OCI-LY1 (cell line): ENCODE measurements around the gene MED27.

Source experiments
- H2AFZ ChIP-seq: fragments of 200-600 bp; sonication (generic), shearing (Covaris generic); 2 replicates; pipeline ENCODE4 v1.6.0; 2014; ENCODE audit warnings: antibody characterized with exemption, mild to moderate bottlenecking, low read length
- H3F3A ChIP-seq: fragments of 200-600 bp; sonication (generic), shearing (Covaris generic); 2 replicates; pipeline ENCODE4 v1.6.0; 2014; ENCODE audit warnings: mild to moderate bottlenecking, antibody characterized with exemption, low read length, moderate library complexity; ENCODE audit not compliant: insufficient read depth
- H3K27ac ChIP-seq: fragments of 200-600 bp; sonication (generic); 2 replicates; pipeline ENCODE4 v1.5.1; 2014; ENCODE audit warnings: low read length, mixed run types, mild to moderate bottlenecking, low read depth; ENCODE audit not compliant: poor library complexity, severe bottlenecking
- H3K27me3 ChIP-seq: fragments of 200-600 bp; sonication (generic); 2 replicates; pipeline ENCODE4 v1.6.0; 2014; ENCODE audit warnings: antibody characterized with exemption, mild to moderate bottlenecking, low read length, moderate library complexity; ENCODE audit not compliant: insufficient read depth
- H3K36me3 ChIP-seq: fragments of 200-600 bp; sonication (generic); 2 replicates; pipeline ENCODE4 v1.6.1; 2014; ENCODE audit warnings: mild to moderate bottlenecking, antibody characterized with exemption, low read length, moderate library complexity, mixed read lengths; ENCODE audit not compliant: insufficient read depth
- H3K4me1 ChIP-seq: fragments of 200-600 bp; sonication (generic); 2 replicates; pipeline ENCODE4 v1.5.1; 2014; ENCODE audit warnings: mild to moderate bottlenecking, low read length, moderate library complexity; ENCODE audit not compliant: insufficient read depth, severe bottlenecking
- H3K4me2 ChIP-seq: fragments of 200-600 bp; sonication (generic), shearing (Covaris generic); 2 replicates; pipeline ENCODE4 v1.6.1; 2014; ENCODE audit warnings: low read length
- H3K4me3 ChIP-seq: fragments of 200-600 bp; sonication (generic); 2 replicates; pipeline ENCODE4 v1.5.1; 2014; ENCODE audit warnings: low read length, low read depth, mild to moderate bottlenecking, mixed read lengths; ENCODE audit not compliant: poor library complexity, severe bottlenecking
- H3K79me2 ChIP-seq: fragments of 200-600 bp; shearing (Covaris generic); 2 replicates; pipeline ENCODE4 v1.6.1; 2016; ENCODE audit warnings: mixed run types, low read length, mixed read lengths; ENCODE audit not compliant: insufficient read depth
- H3K9ac ChIP-seq: fragments of 200-600 bp; sonication (generic), shearing (Covaris generic); 2 replicates; pipeline ENCODE4 v1.6.1; 2014; ENCODE audit warnings: mild to moderate bottlenecking, low read length, mixed read lengths
- H3K9me2 ChIP-seq: fragments of 200-600 bp; sonication (generic), shearing (Covaris generic); 2 replicates; pipeline ENCODE4 v1.6.1; 2014; ENCODE audit warnings: low read depth, mild to moderate bottlenecking, low read length, mixed read lengths
- H3K9me3 ChIP-seq: fragments of 200-600 bp; shearing (Covaris generic); 2 replicates; pipeline ENCODE4 v1.6.1; 2014; ENCODE audit warnings: low read length, mixed read lengths
- H4K20me1 ChIP-seq: fragments of 200-600 bp; sonication (generic), shearing (Covaris generic); 2 replicates; pipeline ENCODE4 v1.6.0; 2016; ENCODE audit warnings: mild to moderate bottlenecking, low read length; ENCODE audit not compliant: insufficient read depth
- CTCF ChIP-seq: fragments of 200-600 bp; sonication (generic), shearing (Covaris generic); IDR thresholded peaks from 2 replicates; pipeline ENCODE4 v1.5.1; 2017; ENCODE audit warnings: mild to moderate bottlenecking, antibody characterized with exemption, low read length, moderate library complexity, mixed read lengths
- EZH2 ChIP-seq: fragments of 200-600 bp; sonication (generic), shearing (Covaris generic); IDR thresholded peaks from 2 replicates; pipeline ENCODE4 v1.8.0; 2017; ENCODE audit warnings: borderline replicate concordance, mixed run types, mild to moderate bottlenecking, antibody characterized with exemption, low read length, moderate library complexity, mixed read lengths

The MED27 gene

GRCh38 chr9:131963072-131964030 lies 116.3 kb downstream of the MED27 start:
- H3K9me2 ChIP-seq: no peaks in the 10 kb centered on the region
- no peak overlapping the region for H3K27ac ChIP-seq
- H4K20me1 ChIP-seq: no peaks in the 10 kb centered on the region
- no peaks in the 10 kb centered on the region for H3K36me3 ChIP-seq
- H3F3A ChIP-seq: no peaks in the 10 kb centered on the region
- no peaks in the 10 kb centered on the region for H3K9me3 ChIP-seq
- no peak overlapping the region for H3K9ac ChIP-seq
- H3K4me2 ChIP-seq: no peak overlapping the region
- no peaks in the 10 kb centered on the region for H3K79me2 ChIP-seq
- TF ChIP-seq CTCF: no peak
- TF ChIP-seq EZH2: no peak
- H3K4me3 ChIP-seq: no peak overlapping the region
- no peaks in the 10 kb centered on the region for H3K27me3 ChIP-seq
- no peak overlapping the region for H2AFZ ChIP-seq
- no peaks in the 10 kb centered on the region for H3K4me1 ChIP-seq

GRCh38 chr9:131961496-131961880 lies 118.2 kb downstream of the MED27 start:
- no peak overlapping the region for H2AFZ ChIP-seq
- no peaks in the 10 kb centered on the region for H3K4me1 ChIP-seq
- no peak overlapping the region for H3K27ac ChIP-seq
- H3F3A ChIP-seq: no peaks in the 10 kb centered on the region
- H3K9me2 ChIP-seq: no peaks in the 10 kb centered on the region
- no peak overlapping the region for H3K4me2 ChIP-seq
- H4K20me1 ChIP-seq: no peaks in the 10 kb centered on the region
- H3K9me3 ChIP-seq: no peaks in the 10 kb centered on the region
- TF ChIP-seq CTCF: no peak
- no peak for TF ChIP-seq EZH2
- H3K27me3 ChIP-seq: no peaks in the 10 kb centered on the region
- no peak overlapping the region for H3K4me3 ChIP-seq
- no peaks in the 10 kb centered on the region for H3K79me2 ChIP-seq
- H3K36me3 ChIP-seq: no peaks in the 10 kb centered on the region
- H3K9ac ChIP-seq: no peak overlapping the region

- TF ChIP-seq CTCF (no peak), EZH2 (no peak)
- Histone ChIP-seq H3K9me3 (no peaks in the 10 kb centered on the region), H3K4me3 (no peak overlapping the region), H3K27me3 (no peaks in the 10 kb centered on the region), H3K36me3 (no peaks in the 10 kb centered on the region), H3F3A (no peaks in the 10 kb centered on the region), H3K4me1 (no peaks in the 10 kb centered on the region), H3K9me2 (no peaks in the 10 kb centered on the region), H2AFZ (no peak overlapping the region), H4K20me1 (no peaks in the 10 kb centered on the region), H3K79me2 (no peaks in the 10 kb centered on the region), H3K4me2 (no peak overlapping the region), H3K27ac (no peak overlapping the region), H3K9ac (no peak overlapping the region)
These were observed 118.7 kb downstream of the MED27 start for GRCh38 chr9:131960851-131961495.
